Suprapubic skin (tissue), 3 donors: ENCODE measurements around the gene BBS1.

Experiments used
- CTCF ChIP-seq, 2 donors: fragments of 200-600 bp in 1 of 2; fragments of 450-650 bp in 1 of 2; sonication (generic) in 1 of 2; IDR thresholded peaks; one replicate each; pipeline ENCODE4 v1.5.1; 2016 to 2019; ENCODE audit warnings: antibody characterized with exemption in 2 of 2, mild to moderate bottlenecking in 1 of 2, moderate library complexity in 1 of 2
- POLR2A ChIP-seq, 2 donors: fragments of 450-650 bp; IDR thresholded peaks; one replicate each; pipeline ENCODE4 v1.6.1; 2017; ENCODE audit warnings: antibody characterized with exemption in 2 of 2, mild to moderate bottlenecking in 2 of 2, moderate library complexity in 2 of 2

- TF ChIP-seq POLR2A (IDR thresholded peaks at IDR 0.05), result no peak
- TF ChIP-seq CTCF (IDR thresholded peaks at IDR 0.05), result no peak
Measured at GRCh38 chr11:66495401-66495854, 15.0 kb upstream of the BBS1 start.
